ENCODE data around the gene HOXC11.

HOXC11 gene

DNA sequence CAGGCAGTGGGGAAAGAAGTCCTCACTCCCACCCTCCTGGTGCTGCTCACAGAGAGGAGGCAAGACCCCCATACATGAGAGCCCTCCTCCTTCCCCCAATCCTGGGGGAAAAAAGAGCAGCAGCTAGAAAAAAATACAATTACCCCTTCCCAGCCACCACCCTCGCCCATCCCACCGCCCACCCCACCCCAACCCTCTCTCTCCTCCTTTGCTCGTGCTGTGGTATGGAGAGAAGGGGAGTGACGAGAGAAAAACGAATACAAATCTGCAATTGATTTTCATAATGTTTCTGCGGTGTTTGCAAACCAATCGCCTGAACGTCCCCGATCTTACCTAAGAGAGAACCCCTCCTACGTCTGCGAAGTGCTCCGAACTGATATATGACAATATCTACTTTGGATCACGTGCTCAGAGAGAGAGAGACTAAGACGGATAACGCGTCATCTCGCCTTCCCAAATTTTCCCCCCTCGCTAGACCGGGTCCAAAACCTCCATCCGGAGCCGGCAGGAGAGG is at the start of gene HOXC11:
Gene HOXC11, plus strand, starts transcription at position 405 of the 514 bp plus-strand sequence. CDS start 116 bp downstream, outside the sequence.
- no peak for DNase-seq

- no peak for DNase-seq
These were observed 48.2 kb upstream of the HOXC11 start for GRCh38 chr12:53924521-53925405.

DNA sequence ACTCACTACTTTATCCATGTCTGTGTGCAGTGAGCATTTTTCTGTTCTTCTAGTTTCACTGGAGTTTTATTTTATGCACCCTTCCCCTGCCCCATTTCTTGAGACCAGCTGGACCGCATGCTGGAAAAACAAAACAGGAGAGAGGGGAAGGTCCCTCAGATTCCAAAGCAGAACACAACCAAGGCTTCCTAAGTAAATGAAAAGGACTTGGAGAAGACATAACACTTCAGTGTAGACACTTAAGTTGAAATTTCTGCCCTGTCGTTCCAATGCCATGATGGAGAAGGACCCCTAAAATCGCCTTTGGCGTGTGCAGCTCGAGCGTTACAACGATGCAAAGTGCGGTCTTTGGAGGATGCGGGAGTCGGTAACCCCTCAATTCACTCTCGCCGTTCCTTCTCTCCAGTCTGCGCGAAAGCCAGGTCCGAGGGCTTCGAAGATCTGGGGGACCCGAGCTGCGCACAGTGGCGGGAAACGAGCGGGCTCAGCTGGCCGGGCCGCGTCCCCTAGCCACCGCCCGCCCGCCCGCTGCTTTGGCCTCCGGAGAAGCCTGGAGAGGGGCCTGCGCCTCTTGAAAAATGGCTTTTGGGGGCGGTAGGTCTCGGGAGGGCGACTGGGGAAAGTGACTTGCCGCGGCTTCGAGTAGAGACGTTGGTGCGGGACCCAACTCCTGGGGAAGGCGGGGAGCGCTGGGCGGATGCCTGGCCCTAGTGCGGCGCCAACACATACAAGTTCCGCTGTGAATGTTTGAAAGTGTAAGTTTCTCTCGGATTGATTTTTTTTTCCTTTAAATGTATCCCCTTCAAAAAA is 45.5 kb upstream of the HOXC11 start:
- no peak for DNase-seq

GRCh38 chr12:53928054-53928835 is 44.7 kb upstream of the HOXC11 start:
- DNase-seq, result no peak

GRCh38 chr12:53929527-53929926 is 43.4 kb upstream of the HOXC11 start:
- no peak for DNase-seq

- no peak for DNase-seq
These were observed 42.2 kb upstream of the HOXC11 start for GRCh38 chr12:53930591-53931255.

DNA sequence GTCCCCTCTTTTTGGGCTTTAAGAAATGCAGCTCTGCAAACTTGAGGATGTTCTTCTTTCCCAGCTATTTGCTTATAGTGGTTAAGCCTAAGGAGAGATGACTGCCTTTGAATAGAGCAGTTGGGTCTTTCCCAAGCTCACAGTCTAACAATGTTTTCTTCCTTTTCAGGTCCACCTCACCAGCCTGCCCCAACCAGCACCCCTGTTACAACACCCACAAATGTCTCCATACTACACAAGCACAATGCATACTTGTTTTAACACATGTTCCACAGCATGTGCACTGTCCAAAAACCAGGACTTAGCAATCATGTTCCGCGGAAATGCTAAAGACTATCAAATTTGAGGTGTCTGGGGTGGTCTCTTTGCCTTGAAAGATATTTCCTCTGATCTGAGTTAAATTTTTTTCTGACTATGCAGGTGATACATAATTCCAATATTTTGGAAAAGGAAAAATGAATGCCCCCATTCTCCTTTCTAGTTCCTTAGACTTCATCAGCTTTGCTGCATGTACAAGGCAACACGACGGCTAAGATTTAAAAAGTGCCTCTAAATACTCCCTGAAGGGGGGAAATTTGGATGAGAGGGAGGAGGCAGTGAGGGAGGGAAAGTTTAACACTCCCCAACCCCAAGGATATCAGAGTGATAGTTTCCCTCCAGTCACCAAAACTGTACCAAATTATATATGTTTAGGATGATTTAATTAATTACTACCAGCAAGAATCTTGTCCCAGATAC is 40.9 kb upstream of the HOXC11 start:
- DNase-seq, result no peak

GRCh38 chr12:53932915-53933314 is 40.0 kb upstream of the HOXC11 start:
- DNase-seq, result no peak

GRCh38 chr12:53935383-53936341 is 37.3 kb upstream of the HOXC11 start:
- no peak for DNase-seq

GRCh38 chr12:53937099-53937498 is 35.8 kb upstream of the HOXC11 start:
- DNase-seq, result no peak

GRCh38 chr12:53937596-53938325 is 35.2 kb upstream of the HOXC11 start:
- DNase-seq, result no peak

DNA sequence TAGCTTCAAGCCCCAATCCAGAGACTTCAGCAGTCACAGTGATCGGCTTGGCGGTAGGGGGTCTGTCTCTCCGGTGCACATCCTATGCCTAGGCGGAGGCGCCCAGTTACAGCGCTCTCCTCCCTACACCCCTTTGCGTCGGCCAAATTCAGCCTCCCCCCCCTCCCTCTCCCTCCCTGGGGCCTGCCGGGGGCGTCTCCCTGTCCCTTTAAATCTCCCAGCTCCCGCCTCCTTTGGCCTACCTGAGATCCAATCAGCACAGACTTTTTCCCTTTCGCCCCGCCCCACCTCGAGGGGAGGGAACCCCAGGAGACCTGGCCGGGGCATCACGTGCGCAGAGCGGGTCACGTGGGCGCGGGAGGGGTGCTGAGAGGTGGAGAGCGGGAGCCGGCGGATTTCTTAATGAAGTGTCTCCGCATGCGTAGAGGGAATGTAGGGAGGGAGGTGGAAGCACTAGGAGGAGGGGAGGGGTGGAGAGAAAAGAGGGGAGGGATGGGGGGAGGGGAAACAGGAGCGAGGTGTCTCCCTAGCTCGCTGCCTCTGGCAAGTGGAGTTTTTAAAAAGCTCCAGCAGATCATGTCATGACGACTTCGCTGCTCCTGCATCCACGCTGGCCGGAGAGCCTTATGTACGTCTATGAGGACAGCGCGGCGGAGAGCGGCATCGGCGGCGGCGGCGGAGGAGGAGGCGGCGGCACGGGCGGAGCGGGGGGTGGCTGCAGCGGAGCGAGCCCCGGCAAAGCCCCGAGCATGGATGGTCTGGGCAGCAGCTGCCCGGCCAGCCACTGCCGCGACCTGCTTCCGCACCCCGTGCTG is 34.4 kb upstream of the HOXC11 start, which contains the start of gene HOXC13:
Gene HOXC13, plus strand, starts transcription at position 506 of the 815 bp plus-strand sequence. Its CDS starts 76 bp downstream, at position 582.
- DNase-seq, result peak; percentile 93

DNA sequence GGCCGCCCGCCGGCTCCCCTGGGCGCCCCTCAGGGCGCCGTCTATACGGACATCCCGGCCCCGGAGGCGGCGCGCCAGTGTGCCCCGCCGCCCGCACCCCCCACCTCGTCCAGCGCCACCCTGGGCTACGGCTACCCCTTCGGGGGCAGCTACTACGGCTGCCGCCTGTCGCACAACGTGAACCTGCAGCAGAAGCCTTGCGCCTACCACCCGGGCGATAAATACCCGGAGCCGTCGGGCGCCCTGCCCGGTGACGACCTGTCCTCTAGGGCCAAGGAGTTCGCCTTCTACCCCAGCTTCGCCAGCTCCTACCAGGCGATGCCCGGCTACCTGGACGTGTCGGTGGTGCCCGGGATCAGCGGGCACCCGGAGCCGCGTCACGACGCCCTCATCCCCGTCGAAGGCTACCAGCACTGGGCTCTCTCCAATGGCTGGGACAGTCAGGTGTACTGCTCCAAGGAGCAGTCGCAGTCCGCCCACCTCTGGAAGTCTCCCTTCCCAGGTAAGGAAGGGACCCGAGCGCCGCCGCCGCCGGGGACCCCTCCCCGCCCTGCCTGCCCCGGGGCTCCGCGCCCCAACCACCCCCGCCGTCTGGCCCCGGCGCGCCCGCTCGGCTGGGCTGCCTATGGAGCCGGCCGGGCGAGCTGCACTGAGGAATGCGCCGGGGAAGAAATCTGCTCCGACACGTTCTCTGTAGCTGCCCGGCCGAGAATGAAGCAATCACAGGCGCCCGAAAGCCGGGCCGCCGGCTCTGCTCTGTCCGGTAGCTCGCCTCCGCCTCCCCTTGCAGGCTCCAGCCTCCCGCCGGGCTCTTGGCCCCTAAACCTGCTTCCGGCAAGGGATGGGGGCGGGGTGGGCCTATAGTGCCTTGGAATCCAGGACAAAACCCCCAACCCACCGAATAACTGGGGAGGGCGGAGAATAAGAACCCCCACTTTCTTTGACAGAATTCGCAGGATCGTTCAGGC is 33.5 kb upstream of the HOXC11 start:
- DNase-seq, result no peak

DNA sequence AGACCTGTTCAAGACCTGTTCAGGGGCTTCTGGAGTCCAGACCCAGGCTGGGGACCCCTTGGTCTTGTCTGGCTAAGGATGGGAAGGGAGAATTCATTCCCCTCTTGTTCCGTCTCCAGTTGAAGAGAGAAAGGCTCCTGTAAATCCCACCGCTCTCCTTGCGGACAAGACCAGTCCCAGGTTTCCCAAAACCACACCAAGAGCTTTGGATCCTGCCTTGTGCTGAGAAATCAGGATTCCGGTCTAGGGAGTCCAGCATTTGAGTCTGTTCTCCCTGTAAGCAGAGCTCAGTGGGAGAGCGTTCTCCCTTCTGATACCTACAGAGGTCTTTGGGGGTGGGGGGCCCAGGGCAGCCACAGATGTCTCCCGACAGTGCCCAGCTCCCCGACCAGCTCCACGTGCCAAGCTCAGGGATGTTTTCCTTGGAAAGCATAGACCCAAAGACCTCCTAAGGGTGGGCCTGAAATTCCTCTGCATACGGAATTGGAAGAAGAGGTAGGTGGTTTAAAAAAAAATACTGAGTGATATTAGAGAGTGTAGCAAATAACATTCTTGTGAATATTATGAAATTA is 32.4 kb upstream of the HOXC11 start:
- DNase-seq, result no peak

DNA sequence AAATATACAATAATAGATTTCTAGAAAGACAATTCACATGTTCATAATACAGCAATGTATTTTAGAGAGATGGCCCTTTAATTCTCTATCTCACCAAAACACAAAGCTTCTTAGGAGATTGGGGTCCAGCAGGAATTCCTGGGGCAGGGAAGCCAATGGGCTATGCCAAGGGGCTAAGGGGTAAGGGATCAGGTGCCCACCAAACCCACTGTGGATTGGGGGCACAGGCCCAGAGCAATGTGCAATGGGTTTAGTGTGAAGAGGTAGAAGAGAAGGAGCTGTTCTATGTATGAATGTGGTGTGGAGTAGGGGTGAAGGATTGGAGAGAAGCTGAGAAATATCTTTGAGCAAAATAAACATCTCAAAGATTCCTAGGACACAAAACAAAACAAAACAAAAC is 31.7 kb upstream of the HOXC11 start:
- no peak for DNase-seq

GRCh38 chr12:53941750-53942149 is 31.2 kb upstream of the HOXC11 start:
- no peak for DNase-seq

- no peak for DNase-seq
These were observed 30.4 kb upstream of the HOXC11 start for GRCh38 chr12:53942467-53942997.
